Loucy (cell line): ENCODE measurements around the gene C3orf70.

Source experiments
- H2AFZ ChIP-seq: fragments of 200-600 bp; sonication (generic); 2 replicates; pipeline ENCODE4 v1.6.0; 2016; ENCODE audit warnings: antibody characterized with exemption, mild to moderate bottlenecking, low read length, moderate library complexity
- H3F3A ChIP-seq: fragments of 200-600 bp; 2 replicates; pipeline ENCODE4 v1.6.0; 2016; ENCODE audit warnings: antibody characterized with exemption, low read depth, mild to moderate bottlenecking
- H3K27me3 ChIP-seq: fragments of 200-600 bp; sonication (generic); 2 replicates; pipeline ENCODE4 v1.6.1; 2014; ENCODE audit warnings: low read length, mild to moderate bottlenecking; ENCODE audit not compliant: insufficient read depth, poor library complexity, severe bottlenecking
- H3K36me3 ChIP-seq: fragments of 200-600 bp; sonication (generic); 2 replicates; pipeline ENCODE4 v1.6.1; 2016; ENCODE audit warnings: low read length; ENCODE audit not compliant: insufficient read depth
- H3K4me1 ChIP-seq: fragments of 200-600 bp; sonication (generic); 2 replicates; pipeline ENCODE4 v1.5.1; 2014; ENCODE audit warnings: low read length, mild to moderate bottlenecking; ENCODE audit not compliant: insufficient read depth, poor library complexity, severe bottlenecking
- H3K4me2 ChIP-seq: fragments of 200-600 bp; sonication (generic); 2 replicates; pipeline ENCODE4 v1.6.0; 2014; ENCODE audit warnings: antibody characterized with exemption, low read length, low read depth, mild to moderate bottlenecking; ENCODE audit not compliant: poor library complexity, severe bottlenecking
- H3K4me3 ChIP-seq: fragments of 200-600 bp; sonication (generic); 2 replicates; pipeline ENCODE4 v1.5.1; 2014; ENCODE audit warnings: low read length, mild to moderate bottlenecking, mixed read lengths; ENCODE audit not compliant: poor library complexity, severe bottlenecking
- H3K79me2 ChIP-seq: fragments of 200-600 bp; sonication (generic); 2 replicates; pipeline ENCODE4 v1.6.1; 2014; ENCODE audit warnings: low read length; ENCODE audit not compliant: insufficient read depth
- H3K9ac ChIP-seq: fragments of 200-600 bp; sonication (generic); 2 replicates; pipeline ENCODE4 v1.6.0; 2014; ENCODE audit warnings: mild to moderate bottlenecking, low read depth, low read length, moderate library complexity; ENCODE audit not compliant: poor library complexity, severe bottlenecking
- H3K9me2 ChIP-seq: fragments of 200-600 bp; sonication (generic); replicated peaks from 2 replicates; pipeline ENCODE4 v1.6.1; 2016; ENCODE audit warnings: low read depth, low read length, mixed read lengths
- H3K9me3 ChIP-seq: fragments of 200-600 bp; sonication (generic); 2 replicates; pipeline ENCODE4 v1.6.1; 2014; ENCODE audit warnings: mild to moderate bottlenecking, antibody characterized with exemption, low read length, low read depth; ENCODE audit not compliant: insufficient read depth
- H4K20me1 ChIP-seq: fragments of 200-600 bp; sonication (generic); 2 replicates; pipeline ENCODE4 v1.6.0; 2014; ENCODE audit warnings: antibody characterized with exemption, low read length, mild to moderate bottlenecking; ENCODE audit not compliant: insufficient read depth, poor library complexity, severe bottlenecking
- EZH2phosphoT487 ChIP-seq: fragments of 200-600 bp; IDR thresholded peaks from 2 replicates; pipeline ENCODE4 v1.6.1; 2018; ENCODE audit warnings: antibody characterized with exemption, mild to moderate bottlenecking, moderate library complexity, borderline replicate concordance
- TF ChIP-seq, protein P1 (sequence below): fragments of 200-600 bp; sonication (generic); conservative IDR thresholded peaks from 2 replicates; pipeline ENCODE4 v1.5.1; 2014; ENCODE audit warnings: mild to moderate bottlenecking, antibody characterized with exemption, low read length

C3orf70 gene

DNA sequence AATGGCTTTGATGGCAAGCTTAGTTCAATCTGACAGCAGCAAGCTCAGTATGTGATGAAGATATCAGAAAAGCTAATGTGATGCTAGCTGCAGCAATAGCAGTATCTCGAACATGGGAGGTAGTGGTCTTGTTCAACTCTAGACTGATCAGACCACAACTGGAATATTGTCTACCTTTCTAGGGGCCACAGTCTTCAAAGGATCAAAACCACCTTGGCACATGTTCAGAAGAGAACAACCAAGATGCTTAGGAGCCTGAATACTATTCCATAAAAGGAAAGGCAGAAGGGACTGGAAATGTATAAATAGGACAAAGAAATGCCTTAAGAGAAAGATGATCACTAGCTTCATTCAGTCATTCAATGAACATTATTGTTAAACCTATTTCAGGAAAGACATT lies 2.3 kb downstream of the C3orf70 start:
- Histone ChIP-seq H3F3A (no peaks in the 10 kb centered on the region), H3K9ac (no peak overlapping the region), H2AFZ (no peak overlapping the region), H3K36me3 (no peaks in the 10 kb centered on the region), H3K4me2 (no peak overlapping the region), H4K20me1 (no peaks in the 10 kb centered on the region), H3K9me3 (no peaks in the 10 kb centered on the region), H3K4me1 (no peaks in the 10 kb centered on the region), H3K4me3 (no peak overlapping the region), H3K79me2 (no peaks in the 10 kb centered on the region), H3K27me3 (no peaks in the 10 kb centered on the region), H3K9me2 (no peaks in the 10 kb centered on the region)
- TF ChIP-seq, protein P1, sequence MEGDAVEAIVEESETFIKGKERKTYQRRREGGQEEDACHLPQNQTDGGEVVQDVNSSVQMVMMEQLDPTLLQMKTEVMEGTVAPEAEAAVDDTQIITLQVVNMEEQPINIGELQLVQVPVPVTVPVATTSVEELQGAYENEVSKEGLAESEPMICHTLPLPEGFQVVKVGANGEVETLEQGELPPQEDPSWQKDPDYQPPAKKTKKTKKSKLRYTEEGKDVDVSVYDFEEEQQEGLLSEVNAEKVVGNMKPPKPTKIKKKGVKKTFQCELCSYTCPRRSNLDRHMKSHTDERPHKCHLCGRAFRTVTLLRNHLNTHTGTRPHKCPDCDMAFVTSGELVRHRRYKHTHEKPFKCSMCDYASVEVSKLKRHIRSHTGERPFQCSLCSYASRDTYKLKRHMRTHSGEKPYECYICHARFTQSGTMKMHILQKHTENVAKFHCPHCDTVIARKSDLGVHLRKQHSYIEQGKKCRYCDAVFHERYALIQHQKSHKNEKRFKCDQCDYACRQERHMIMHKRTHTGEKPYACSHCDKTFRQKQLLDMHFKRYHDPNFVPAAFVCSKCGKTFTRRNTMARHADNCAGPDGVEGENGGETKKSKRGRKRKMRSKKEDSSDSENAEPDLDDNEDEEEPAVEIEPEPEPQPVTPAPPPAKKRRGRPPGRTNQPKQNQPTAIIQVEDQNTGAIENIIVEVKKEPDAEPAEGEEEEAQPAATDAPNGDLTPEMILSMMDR, result no peak
- TF ChIP-seq EZH2phosphoT487, result no peak

DNA sequence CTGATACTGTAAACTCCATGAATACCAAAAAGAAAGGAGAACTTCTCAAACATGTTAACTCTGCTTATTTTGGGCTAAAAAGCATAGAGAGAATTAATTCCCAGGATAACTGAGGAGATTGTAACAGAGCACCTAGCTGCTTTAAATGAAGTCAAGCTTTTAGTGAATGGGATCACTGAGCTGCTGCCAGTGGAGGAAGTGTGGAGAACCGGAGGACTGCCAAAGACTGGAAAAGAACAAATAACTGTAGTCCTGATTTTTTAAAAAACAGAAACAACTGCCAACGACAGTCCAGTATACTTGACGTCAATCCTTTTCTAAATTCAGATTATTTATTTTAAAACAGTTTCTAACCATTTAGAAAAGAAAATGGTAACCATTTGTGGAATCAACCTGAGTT lies 3.3 kb downstream of the C3orf70 start:
- Histone ChIP-seq H2AFZ (no peak overlapping the region), H3K27me3 (no peaks in the 10 kb centered on the region), H3K9ac (no peak overlapping the region), H3K4me1 (no peaks in the 10 kb centered on the region), H3K4me3 (no peak overlapping the region), H3K36me3 (no peaks in the 10 kb centered on the region), H3F3A (no peaks in the 10 kb centered on the region), H4K20me1 (no peaks in the 10 kb centered on the region), H3K9me3 (no peaks in the 10 kb centered on the region), H3K4me2 (no peak overlapping the region), H3K9me2 (no peaks in the 10 kb centered on the region), H3K79me2 (no peaks in the 10 kb centered on the region)
- TF ChIP-seq EZH2phosphoT487, result no peak
- TF ChIP-seq, protein P1, result no peak

DNA sequence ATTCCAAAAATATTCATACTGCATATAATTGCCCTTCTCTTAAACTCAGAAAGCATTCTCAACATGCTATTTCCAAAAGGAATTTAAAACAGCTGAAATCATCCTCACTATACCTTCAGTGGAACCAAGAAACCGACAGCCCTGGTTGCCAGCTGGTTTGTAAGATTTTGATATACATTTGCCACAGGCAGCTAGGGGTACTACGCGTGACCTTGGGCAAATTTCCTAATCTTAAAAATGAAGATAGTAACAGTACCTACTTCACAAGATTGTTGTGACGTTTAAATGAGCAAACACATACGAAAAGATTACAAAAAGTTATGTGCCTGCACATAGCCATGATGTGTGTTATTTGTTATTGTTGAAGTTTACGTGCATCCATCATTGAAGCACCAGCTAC lies 7.3 kb downstream of the C3orf70 start:
- Histone ChIP-seq H3K4me2 (no peak overlapping the region), H3K27me3 (no peaks in the 10 kb centered on the region), H4K20me1 (no peaks in the 10 kb centered on the region), H3K9ac (no peak overlapping the region), H3F3A (no peaks in the 10 kb centered on the region), H3K9me2 (no peaks in the 10 kb centered on the region), H3K79me2 (no peaks in the 10 kb centered on the region), H2AFZ (no peak overlapping the region), H3K36me3 (no peaks in the 10 kb centered on the region), H3K4me3 (no peak overlapping the region), H3K9me3 (no peaks in the 10 kb centered on the region), H3K4me1 (no peaks in the 10 kb centered on the region)
- TF ChIP-seq, protein P1, result no peak
- TF ChIP-seq EZH2phosphoT487, result no peak
